Chondrocyte (in vitro differentiated cells): ENCODE results near the gene POLR2I. TPM values are rescaled to one million over a fixed set of nuclear protein-coding genes. Genes with fewer than 3 reads are reported as not detected.

Source experiments
- DNase-seq: peaks from one replicate; pipeline ENCODE4 v3.0.0; 2021; ENCODE audit warnings: mixed read lengths, low spot score
- H3K27ac Mint-ChIP-seq: one replicate; pipeline ENCODE4 v1.8.0; 2021; ENCODE audit warnings: mild to moderate bottlenecking, moderate library complexity, mixed read lengths; ENCODE audit not compliant: unreplicated experiment
- H3K27me3 Mint-ChIP-seq: 2 replicates; pipeline ENCODE4 v1.8.0; 2021; ENCODE audit warnings: low read depth, mixed read lengths
- H3K36me3 Mint-ChIP-seq: 2 replicates; pipeline ENCODE4 v1.8.0; 2021; ENCODE audit warnings: low read depth, mixed read lengths
- H3K4me1 Mint-ChIP-seq: 2 replicates; pipeline ENCODE4 v1.8.0; 2021; ENCODE audit warnings: low read depth, mild to moderate bottlenecking, mixed read lengths
- H3K4me3 Mint-ChIP-seq: one replicate; pipeline ENCODE4 v1.8.0; 2021; ENCODE audit warnings: mild to moderate bottlenecking, moderate library complexity, mixed read lengths; ENCODE audit not compliant: unreplicated experiment
- H3K9me3 Mint-ChIP-seq: 2 replicates; pipeline ENCODE4 v1.8.0; 2021; ENCODE audit warnings: low read depth, mixed read lengths
- CTCF ChIP-seq: fragments of 200-600 bp; sonication (generic); IDR thresholded peaks from 2 replicates; pipeline ENCODE4 v1.5.0; 2021; ENCODE audit warnings: antibody characterized with exemption, mild to moderate bottlenecking, moderate library complexity
- total RNA-seq: library from RNA; stranded (reverse); gene quantifications from 3 replicates; pipeline ENCODE4 v1.2.1, GENCODE V29; 2021

POLR2I gene
- total RNA-seq, 1 donor from 2014 or later: 43.5 TPM

- no peak for TF ChIP-seq CTCF
- Mint-ChIP-seq H3K4me3 (no peak overlapping the region), H3K36me3 (peaks cover 19% of the 10 kb centered on the region), H3K27me3 (no peaks in the 10 kb centered on the region), H3K4me1 (no peaks in the 10 kb centered on the region), H3K9me3 (no peaks in the 10 kb centered on the region), H3K27ac (no peak overlapping the region)
- DNase-seq: no peak
Observed at GRCh38 chr19:36086326-36086725, 28.3 kb downstream of the POLR2I start.

GRCh38 chr19:36084231-36085009 lies 30.3 kb downstream of the POLR2I start:
- H3K36me3 Mint-ChIP-seq: peaks cover 19% of the 10 kb centered on the region
- H3K4me3 Mint-ChIP-seq: no peak overlapping the region
- H3K9me3 Mint-ChIP-seq: no peaks in the 10 kb centered on the region
- H3K27ac Mint-ChIP-seq: no peak overlapping the region
- DNase-seq: no peak
- TF ChIP-seq CTCF: no peak
- no peaks in the 10 kb centered on the region for H3K4me1 Mint-ChIP-seq
- no peaks in the 10 kb centered on the region for H3K27me3 Mint-ChIP-seq

GRCh38 chr19:36082916-36083315 lies 31.8 kb downstream of the POLR2I start:
- no peak for TF ChIP-seq CTCF
- Mint-ChIP-seq H3K27me3 (no peaks in the 10 kb centered on the region), H3K4me1 (no peaks in the 10 kb centered on the region)

GRCh38 chr19:36081894-36082293 lies 32.8 kb downstream of the POLR2I start:
- H3K9me3 Mint-ChIP-seq: no peaks in the 10 kb centered on the region
- no peaks in the 10 kb centered on the region for H3K27me3 Mint-ChIP-seq
- no peak for TF ChIP-seq CTCF
- H3K36me3 Mint-ChIP-seq: peaks cover 16% of the 10 kb centered on the region
- H3K4me3 Mint-ChIP-seq: no peak overlapping the region
- DNase-seq: no peak
- no peak overlapping the region for H3K27ac Mint-ChIP-seq
- no peaks in the 10 kb centered on the region for H3K4me1 Mint-ChIP-seq

More at GRCh38 chr19:36082916-36083315, 31.8 kb downstream of the POLR2I start:
- Mint-ChIP-seq H3K9me3 (no peaks in the 10 kb centered on the region), H3K36me3 (peaks cover 16% of the 10 kb centered on the region), H3K4me3 (no peak overlapping the region), H3K27ac (no peak overlapping the region)
- DNase-seq: no peak

- Mint-ChIP-seq H3K27me3 (no peaks in the 10 kb centered on the region), H3K27ac (no peak overlapping the region), H3K4me3 (no peak overlapping the region), H3K9me3 (no peaks in the 10 kb centered on the region), H3K36me3 (peaks cover 16% of the 10 kb centered on the region), H3K4me1 (no peaks in the 10 kb centered on the region)
- DNase-seq: no peak
- TF ChIP-seq CTCF: no peak
Observed at GRCh38 chr19:36081385-36081784, 33.3 kb downstream of the POLR2I start.
